SJCRH30 (cell line): Measurements from ENCODE around the gene PDLIM3. TPM values are rescaled to one million over a fixed set of nuclear protein-coding genes. Genes with fewer than 3 reads are reported as not detected.

Source experiments
- DNase-seq, 2 experiments: peaks; one replicate each; pipeline ENCODE4 v3.0.0-alpha.2; 2015 to 2020
- H3K27ac ChIP-seq: fragments of 250-450 bp; sonication (Bioruptor Pico); 2 replicates; pipeline ENCODE4 v1.5.1; 2020; ENCODE audit warnings: mild to moderate bottlenecking, moderate library complexity
- H3K27me3 ChIP-seq: fragments of 250-450 bp; sonication (Bioruptor Pico); 2 replicates; pipeline ENCODE4 v1.5.1; 2020; ENCODE audit warnings: mild to moderate bottlenecking, moderate library complexity
- H3K36me3 ChIP-seq: fragments of 250-450 bp; sonication (Bioruptor Pico); 2 replicates; pipeline ENCODE4 v1.5.1; 2020; ENCODE audit warnings: mild to moderate bottlenecking, moderate library complexity
- H3K4me1 ChIP-seq: fragments of 250-450 bp; sonication (Bioruptor Pico); 2 replicates; pipeline ENCODE4 v1.5.1; 2020; ENCODE audit warnings: mild to moderate bottlenecking, moderate library complexity
- H3K4me3 ChIP-seq: fragments of 250-450 bp; sonication (Bioruptor Pico); 2 replicates; pipeline ENCODE4 v1.5.1; 2020; ENCODE audit warnings: mild to moderate bottlenecking, moderate library complexity
- H3K9me3 ChIP-seq: fragments of 250-450 bp; sonication (Bioruptor Pico); replicated peaks from 2 replicates; pipeline ENCODE4 v1.5.1; 2020; ENCODE audit warnings: mild to moderate bottlenecking, moderate library complexity
- total RNA-seq: library from RNA; depleted of rRNA; stranded (reverse); fragments of >200 nt; shearing (Covaris generic); gene quantifications from 2 replicates; pipeline ENCODE4 v1.2.3, GENCODE V29; 2014; rRNA removed

PDLIM3 gene
- total RNA-seq, 1 experiment from 2014 or later, result 144 TPM

DNA sequence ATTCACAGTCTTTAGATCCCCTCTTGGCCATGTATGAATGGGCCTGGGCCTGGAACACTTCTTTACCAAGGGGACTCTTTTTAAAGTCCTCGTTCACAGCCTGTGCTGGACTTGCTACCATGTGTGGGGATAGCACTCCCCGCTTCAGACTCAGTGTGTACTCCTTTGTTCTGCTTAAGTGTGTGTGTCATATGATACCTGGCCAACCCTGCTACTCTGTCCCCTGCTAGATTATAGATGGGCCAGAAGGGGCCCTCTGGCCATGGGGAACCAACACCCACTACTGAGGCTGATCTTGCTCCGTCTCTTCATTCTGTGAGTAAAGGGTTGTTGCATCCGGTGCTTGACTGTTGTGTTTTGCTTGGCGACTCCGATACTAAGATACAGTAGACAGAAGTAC is 71.8 kb downstream of the PDLIM3 start:
- DNase-seq, result peak in 1 of 2 experiments; percentile 27
- H3K9me3 ChIP-seq, result no peaks in the 10 kb centered on the region
- H3K27ac ChIP-seq, result no peak overlapping the region
- no peaks in the 10 kb centered on the region for H3K27me3 ChIP-seq
- H3K4me1 ChIP-seq, result no peaks in the 10 kb centered on the region
- no peaks in the 10 kb centered on the region for H3K36me3 ChIP-seq
- H3K4me3 ChIP-seq, result no peak overlapping the region

DNA sequence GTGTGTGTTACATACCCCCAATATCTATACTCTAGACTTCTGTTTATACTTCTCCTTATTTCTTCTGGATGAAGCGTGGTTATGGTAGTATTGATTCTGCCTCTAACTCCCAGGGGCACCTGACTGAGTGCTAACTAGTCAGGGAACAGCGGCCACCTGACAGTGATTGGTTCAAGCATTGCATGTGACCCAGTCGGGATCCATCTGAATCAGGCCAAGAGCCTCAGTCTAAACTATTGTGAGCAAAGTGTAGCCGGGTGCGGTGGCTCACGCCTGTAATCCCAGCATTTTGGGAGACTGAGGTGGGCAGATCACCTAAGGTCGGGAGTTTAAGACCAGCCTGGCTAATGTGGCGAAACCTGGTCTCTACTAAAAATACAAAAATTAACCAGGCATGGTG is 73.7 kb downstream of the PDLIM3 start:
- H3K36me3 ChIP-seq, result no peaks in the 10 kb centered on the region

DNA sequence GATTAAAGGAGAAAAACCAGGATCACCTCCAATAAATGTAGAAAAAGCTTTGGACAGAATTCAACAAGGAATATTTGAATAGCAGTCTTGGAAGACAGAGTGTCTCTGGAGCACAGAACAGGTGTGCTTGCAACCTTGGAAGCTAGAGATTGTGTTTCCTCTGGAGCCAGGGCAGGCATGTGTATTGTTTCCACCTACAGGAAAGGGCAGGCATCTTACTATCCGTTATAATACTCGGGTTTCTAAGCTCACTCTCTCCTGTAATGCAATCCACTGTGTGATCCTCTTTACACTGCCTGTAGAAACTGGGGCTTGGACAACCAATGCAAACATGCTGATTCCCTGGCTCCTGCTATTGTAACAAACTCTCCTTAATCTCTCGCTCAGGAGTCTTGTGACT is 78.2 kb downstream of the PDLIM3 start:
- Histone ChIP-seq H3K27me3 (no peaks in the 10 kb centered on the region), H3K9me3 (no peaks in the 10 kb centered on the region), H3K27ac (no peak overlapping the region), H3K36me3 (no peaks in the 10 kb centered on the region), H3K4me1 (no peaks in the 10 kb centered on the region), H3K4me3 (no peak overlapping the region)
- DNase-seq, result peak in 1 of 2 experiments; percentile 9

More for the DNA sequence above, 73.7 kb downstream of the PDLIM3 start:
- no peaks in the 10 kb centered on the region for H3K4me1 ChIP-seq
- DNase-seq, result no peak
- H3K27me3 ChIP-seq, result no peaks in the 10 kb centered on the region
- no peak overlapping the region for H3K4me3 ChIP-seq
- no peak overlapping the region for H3K27ac ChIP-seq
- no peaks in the 10 kb centered on the region for H3K9me3 ChIP-seq

DNA sequence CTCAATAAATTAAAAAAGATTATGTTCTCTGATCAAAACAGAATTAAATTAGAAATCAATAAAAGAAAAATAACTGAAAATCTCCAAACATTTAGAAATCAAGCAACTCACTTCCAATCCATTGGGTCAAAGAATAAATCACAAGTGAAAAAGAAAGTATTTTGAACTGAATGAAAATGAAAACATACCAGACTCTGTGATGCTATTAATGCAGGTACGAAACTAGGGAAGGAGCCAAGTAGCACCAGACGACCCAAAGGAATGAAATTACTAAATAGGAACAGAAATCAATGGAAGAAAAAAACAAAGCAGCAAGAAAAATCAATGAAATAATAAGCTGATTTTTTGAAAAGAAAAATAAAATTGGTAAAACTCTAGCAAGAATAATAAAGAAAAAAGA is 79.2 kb downstream of the PDLIM3 start:
- Histone ChIP-seq H3K36me3 (no peaks in the 10 kb centered on the region), H3K4me1 (no peaks in the 10 kb centered on the region), H3K9me3 (no peaks in the 10 kb centered on the region), H3K4me3 (no peak overlapping the region), H3K27me3 (no peaks in the 10 kb centered on the region), H3K27ac (no peak overlapping the region)
- no peak for DNase-seq

Other genes with a start within 250 kb of the PDLIM3 start
- 0.16 and 0.56 TPM in 2 replicates for gene LRP2BP, start 139.6 kb downstream of the PDLIM3 start, total RNA-seq
- 4.1 and 4.3 TPM in 2 replicates for gene ANKRD37, start 138.7 kb downstream of the PDLIM3 start, total RNA-seq
- gene UFSP2, start 109.5 kb downstream of the PDLIM3 start, total RNA-seq, result 21.3 and 22.8 TPM in 2 replicates
- gene CCDC110, start 63.8 kb downstream of the PDLIM3 start, total RNA-seq, result not detected in 2 replicates